IMR-90 (cell line): ENCODE results near the gene STXBP4. TPM values are rescaled to one million over a fixed set of nuclear protein-coding genes. Genes with fewer than 3 reads are reported as not detected.

ENCODE experiments used
- ATAC-seq: fragments of 200-7000 bp; cut with Tn5 transposase; 2 replicates; pipeline ENCODE4 v1.9.1; 2020; ENCODE audit warnings: low read depth, mild to moderate bottlenecking, moderate library complexity
- BruUV-seq: library from RNA; stranded (reverse); fragments of 400-500 nt; replicated peaks from 2 replicates; lab custom pipeline; 2021; lab: Mats Ljungman, UMichigan
- CTCF ChIA-PET: fragments of 300-600 bp; formaldehyde crosslinking; extraction: SDS; loops from one replicate; lab custom pipeline; 2021; ENCODE audit warnings: antibody characterized with exemption; lab: Yijun Ruan, JAX
- POLR2A ChIA-PET: fragments of 300-600 bp; sonication (Branson Sonifier 250); formaldehyde crosslinking; loops from one replicate; lab custom pipeline; 2022; ENCODE audit warnings: antibody characterized with exemption; ENCODE audit not compliant: unreplicated experiment; lab: Charles Lee
- DNase-seq: peaks from one replicate; pipeline ENCODE4 v3.0.0; 2013
- H2AFZ ChIP-seq: replicated peaks from 2 replicates; pipeline ENCODE3; 2013; ENCODE audit warnings: low read length, mild to moderate bottlenecking; ENCODE audit not compliant: poor library complexity
- H2AK5ac ChIP-seq: 2 replicates; pipeline ENCODE4 v1.6.1; 2013; ENCODE audit warnings: low read depth, low read length, inconsistent platforms
- H2AK9ac ChIP-seq: replicated peaks from 2 replicates; pipeline ENCODE3; 2013; ENCODE audit warnings: mild to moderate bottlenecking, low read depth, low read length, moderate library complexity; ENCODE audit not compliant: poor library complexity
- H2BK120ac ChIP-seq: 2 replicates; pipeline ENCODE4 v1.6.1; 2013; ENCODE audit warnings: low read depth, low read length, inconsistent platforms
- H2BK15ac ChIP-seq: 3 replicates; pipeline ENCODE4 v1.6.1; 2013; ENCODE audit warnings: low read depth, low read length, inconsistent platforms
- H2BK20ac ChIP-seq: 2 replicates; pipeline ENCODE4 v1.6.1; 2013; ENCODE audit warnings: low read depth, mild to moderate bottlenecking, inconsistent platforms, low read length, moderate library complexity
- H2BK5ac ChIP-seq: 2 replicates; pipeline ENCODE4 v1.6.1; 2013; ENCODE audit warnings: mild to moderate bottlenecking, low read depth, low read length, inconsistent platforms; ENCODE audit not compliant: poor library complexity, severe bottlenecking
- H3K14ac ChIP-seq: replicated peaks from 2 replicates; pipeline ENCODE4 v1.6.1; 2013; ENCODE audit warnings: low read depth, low read length, inconsistent platforms
- H3K18ac ChIP-seq: 2 replicates; pipeline ENCODE4 v1.6.1; 2013; ENCODE audit warnings: low read depth, low read length, control low read depth
- H3K23ac ChIP-seq: 2 replicates; pipeline ENCODE4 v1.6.1; 2013; ENCODE audit warnings: low read depth, low read length, inconsistent platforms
- H3K27ac ChIP-seq: 2 replicates; pipeline ENCODE4 v1.5.1; 2013; ENCODE audit warnings: mild to moderate bottlenecking, control low read depth, low read length; ENCODE audit not compliant: insufficient read depth
- H3K27me3 ChIP-seq: 2 replicates; pipeline ENCODE4 v1.6.1; 2013; ENCODE audit warnings: low read length; ENCODE audit not compliant: control insufficient read depth, insufficient read depth
- H3K36me3 ChIP-seq: 2 replicates; pipeline ENCODE4 v1.6.1; 2013; ENCODE audit warnings: low read length, mixed read lengths; ENCODE audit not compliant: control insufficient read depth, insufficient read depth
- H3K4ac ChIP-seq: 2 replicates; pipeline ENCODE4 v1.6.1; 2013; ENCODE audit warnings: low read depth, low read length, inconsistent platforms
- H3K4me1 ChIP-seq: 2 replicates; pipeline ENCODE4 v1.6.1; 2013; ENCODE audit warnings: low read length, mixed read lengths; ENCODE audit not compliant: control insufficient read depth, insufficient read depth
- H3K4me2 ChIP-seq: 2 replicates; pipeline ENCODE4 v1.6.1; 2013; ENCODE audit warnings: low read depth, mild to moderate bottlenecking, control low read depth, low read length, moderate library complexity
- H3K4me3 ChIP-seq: 2 replicates; pipeline ENCODE4 v1.5.1; 2013; ENCODE audit warnings: low read depth, mild to moderate bottlenecking, control low read depth, low read length, moderate library complexity; ENCODE audit not compliant: insufficient read depth
- H3K56ac ChIP-seq: 2 replicates; pipeline ENCODE4 v1.6.1; 2013; ENCODE audit warnings: low read length, inconsistent platforms; ENCODE audit not compliant: insufficient read depth; ENCODE audit errors: extremely low read depth
- H3K79me1 ChIP-seq, 2 experiments: 2 replicates each; pipeline ENCODE4 v1.6.1; 2013; ENCODE audit warnings: low read length in 2 of 2, inconsistent platforms in 1 of 2, low read depth in 1 of 2
- H3K9ac ChIP-seq: 2 replicates; pipeline ENCODE4 v1.6.1; 2013; ENCODE audit warnings: low read depth, low read length, control low read depth
- H3K9me1 ChIP-seq: 2 replicates; pipeline ENCODE4 v1.6.1; 2013; ENCODE audit warnings: low read length, inconsistent platforms; ENCODE audit not compliant: insufficient read depth
- H3K9me3 ChIP-seq: 2 replicates; pipeline ENCODE4 v1.6.1; 2013; ENCODE audit warnings: low read length; ENCODE audit not compliant: control insufficient read depth, insufficient read depth
- H4K20me1 ChIP-seq: 2 replicates; pipeline ENCODE4 v1.6.1; 2013; ENCODE audit warnings: low read length, inconsistent platforms; ENCODE audit not compliant: insufficient read depth
- H4K5ac ChIP-seq: 2 replicates; pipeline ENCODE4 v1.6.1; 2013; ENCODE audit warnings: mild to moderate bottlenecking, low read depth, low read length, control low read depth
- H4K8ac ChIP-seq, 2 experiments: 2 replicates each; pipeline ENCODE4 v1.6.1; 2013; ENCODE audit warnings: low read depth in 2 of 2, low read length in 2 of 2, control low read depth in 1 of 2, inconsistent platforms in 1 of 2
- H4K91ac ChIP-seq: 2 replicates; pipeline ENCODE4 v1.6.1; 2013; ENCODE audit warnings: low read depth, low read length, inconsistent platforms; ENCODE audit not compliant: insufficient read depth
- BHLHE40 ChIP-seq: fragments of 150-350 bp; IDR thresholded peaks from 2 replicates; pipeline ENCODE4 v1.6.1; 2016; ENCODE audit warnings: mild to moderate bottlenecking, low read depth, low read length
- RAD21 ChIP-seq: IDR thresholded peaks from 2 replicates; pipeline ENCODE4 v1.6.1; 2012; ENCODE audit warnings: low read length, improper control_type of control experiment
- WGBS, 2 experiments: methylation state at CpG; one replicate each; pipeline versions ENCODE4 v1.1.5 to v1.1.7; 2013; ENCODE audit warnings: missing lambda C conversion rate in 2 of 2; ENCODE audit not compliant: insufficient read length in 1 of 2; ENCODE audit errors: extremely low coverage in 2 of 2; 5-methylcytosine and 5-hydroxymethylcytosine counted together
- dilution Hi-C: fragments of 300-500 bp; cut with HindIII; formaldehyde crosslinking; loops from one replicate; pipeline ENCODE4 v1.14.3; 2018; ENCODE audit warnings: low sequenced_read_pairs; ENCODE audit not compliant: unreplicated experiment
- in situ Hi-C: fragments of 300-500 bp; cut with MboI; formaldehyde crosslinking; loops from 3 replicates; pipeline ENCODE4 v1.14.3; 2019; ENCODE audit warnings: low sequenced_read_pairs, inconsistent platforms, mixed read lengths
- intact Hi-C: fragments of 100-400 bp; cut with micrococcal nuclease; formaldehyde crosslinking; loops from 2 replicates; pipeline ENCODE4 v1.10.0; 2022
- polyA plus RNA-seq, 3 experiments: library from polyadenylated mRNA; depleted of rRNA; stranded (reverse); fragments of >200 nt; gene quantifications; 2 replicates each; pipeline ENCODE4 v1.2.3, GENCODE V29; 2012; ENCODE audit warnings: low replicate concordance in 1 of 3
- total RNA-seq: library from RNA; depleted of rRNA; stranded (reverse); fragments of >200 nt; gene quantifications from 2 replicates; pipeline ENCODE4 v1.2.3, GENCODE V29; 2012
- TF ChIP-seq, protein P1 (sequence below): fragments of 150-350 bp; IDR thresholded peaks from 2 replicates; pipeline ENCODE4 v1.6.1; 2017; ENCODE audit warnings: mild to moderate bottlenecking, antibody characterized with exemption, low read length, low read depth
- TF ChIP-seq, protein P2 (sequence below): conservative IDR thresholded peaks from 2 replicates; pipeline ENCODE4 v1.5.1; 2012; ENCODE audit warnings: mild to moderate bottlenecking, low read depth, low read length, improper control_type of control experiment

The STXBP4 gene
- total and polyA plus RNA-seq, 2 of the 4 experiments (the other 2 are of a cell fraction) = 4.1 to 20.4 TPM

DNA sequence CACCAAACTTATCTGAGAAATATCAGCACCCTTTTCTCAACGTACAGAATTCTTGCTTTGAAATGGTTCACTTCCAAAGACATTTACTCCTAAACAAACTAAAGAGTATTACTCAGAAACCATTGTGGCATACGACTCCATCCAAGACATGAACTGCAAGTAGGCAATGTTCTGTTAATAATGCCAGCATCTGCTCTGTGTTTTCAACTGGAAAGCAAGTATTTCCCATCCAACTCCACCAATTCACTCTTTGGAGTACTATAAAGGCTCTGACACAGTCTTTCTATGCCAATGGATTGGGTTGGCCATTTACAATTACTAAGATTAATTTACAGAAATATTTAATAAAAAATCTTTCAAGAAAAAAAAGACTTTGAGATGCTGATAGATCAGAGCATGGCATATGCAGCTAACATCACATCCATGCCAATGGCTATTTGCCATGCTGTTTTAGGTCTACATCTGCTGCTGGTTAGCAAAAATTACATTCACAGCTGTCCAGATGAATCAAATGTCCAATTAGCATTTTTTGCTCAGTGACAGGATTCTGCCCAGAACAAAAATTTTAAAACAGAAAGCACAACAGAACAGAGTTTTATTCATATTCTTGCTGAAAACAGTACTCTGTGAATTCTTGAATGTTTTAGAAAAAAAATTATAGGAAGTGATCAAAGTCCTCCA lies 230.3 kb downstream of the STXBP4 start:
- Histone ChIP-seq H3K4me3 (no peak overlapping the region), H2AK9ac (no peak overlapping the region), H2BK120ac (no peak overlapping the region), H4K20me1 (no peaks in the 10 kb centered on the region), H3K4ac (no peak overlapping the region), H3K9ac (no peak overlapping the region), H4K5ac (no peak overlapping the region), H2BK15ac (no peak overlapping the region), H2BK5ac (no peak overlapping the region), H4K8ac (no peak overlapping the region), H3K4me1 (no peaks in the 10 kb centered on the region), H3K18ac (no peak overlapping the region), H2BK20ac (no peak overlapping the region), H3K27ac (no peak overlapping the region), H4K91ac (no peak overlapping the region), H3K27me3 (no peaks in the 10 kb centered on the region), H3K23ac (no peak overlapping the region), H2AK5ac (no peak overlapping the region), H3K56ac (no peak overlapping the region), H3K79me1 (no peaks in the 10 kb centered on the region), H3K9me3 (no peaks in the 10 kb centered on the region; the same call in 1 of the 2 replicates), H3K9me1 (no peaks in the 10 kb centered on the region), H2AFZ (no peak overlapping the region), H3K36me3 (no peaks in the 10 kb centered on the region), H3K14ac (no peak overlapping the region), H3K4me2 (no peak overlapping the region)
- in situ Hi-C loops (no loop called here), intact Hi-C loops (no loop called here), dilution Hi-C loops (no loop called here)
- no peak for DNase-seq
- no CpG with 5 or more reads among the region's 2 CpGs for WGBS, 2 experiments
- no peak for ATAC-seq
- ChIA-PET POLR2A (no interaction called here), CTCF (no interaction called here)
- no TSS peak for BruUV-seq
- TF ChIP-seq, protein P1, sequence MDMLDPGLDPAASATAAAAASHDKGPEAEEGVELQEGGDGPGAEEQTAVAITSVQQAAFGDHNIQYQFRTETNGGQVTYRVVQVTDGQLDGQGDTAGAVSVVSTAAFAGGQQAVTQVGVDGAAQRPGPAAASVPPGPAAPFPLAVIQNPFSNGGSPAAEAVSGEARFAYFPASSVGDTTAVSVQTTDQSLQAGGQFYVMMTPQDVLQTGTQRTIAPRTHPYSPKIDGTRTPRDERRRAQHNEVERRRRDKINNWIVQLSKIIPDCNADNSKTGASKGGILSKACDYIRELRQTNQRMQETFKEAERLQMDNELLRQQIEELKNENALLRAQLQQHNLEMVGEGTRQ = no peak
- TF ChIP-seq RAD21 = no peak
- TF ChIP-seq BHLHE40 = no peak
- TF ChIP-seq, protein P2, sequence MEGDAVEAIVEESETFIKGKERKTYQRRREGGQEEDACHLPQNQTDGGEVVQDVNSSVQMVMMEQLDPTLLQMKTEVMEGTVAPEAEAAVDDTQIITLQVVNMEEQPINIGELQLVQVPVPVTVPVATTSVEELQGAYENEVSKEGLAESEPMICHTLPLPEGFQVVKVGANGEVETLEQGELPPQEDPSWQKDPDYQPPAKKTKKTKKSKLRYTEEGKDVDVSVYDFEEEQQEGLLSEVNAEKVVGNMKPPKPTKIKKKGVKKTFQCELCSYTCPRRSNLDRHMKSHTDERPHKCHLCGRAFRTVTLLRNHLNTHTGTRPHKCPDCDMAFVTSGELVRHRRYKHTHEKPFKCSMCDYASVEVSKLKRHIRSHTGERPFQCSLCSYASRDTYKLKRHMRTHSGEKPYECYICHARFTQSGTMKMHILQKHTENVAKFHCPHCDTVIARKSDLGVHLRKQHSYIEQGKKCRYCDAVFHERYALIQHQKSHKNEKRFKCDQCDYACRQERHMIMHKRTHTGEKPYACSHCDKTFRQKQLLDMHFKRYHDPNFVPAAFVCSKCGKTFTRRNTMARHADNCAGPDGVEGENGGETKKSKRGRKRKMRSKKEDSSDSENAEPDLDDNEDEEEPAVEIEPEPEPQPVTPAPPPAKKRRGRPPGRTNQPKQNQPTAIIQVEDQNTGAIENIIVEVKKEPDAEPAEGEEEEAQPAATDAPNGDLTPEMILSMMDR = no peak
